Esophagus muscularis mucosa (tissue), 4 donors: Measurements from ENCODE around the gene USP47.

Experiments used
- CTCF ChIP-seq, 3 experiments: fragments of 200-600 bp in 2 of 3; fragments of 450-650 bp in 1 of 3; sonication (generic) in 2 of 3; IDR thresholded peaks; one replicate each; pipeline ENCODE4 v1.5.1; 2017 to 2019; ENCODE audit warnings: antibody characterized with exemption in 3 of 3, mild to moderate bottlenecking in 2 of 3, moderate library complexity in 1 of 3
- EP300 ChIP-seq: sonication (generic); formaldehyde crosslinking; IDR thresholded peaks from one replicate; pipeline ENCODE4 v1.6.1; 2017; ENCODE audit warnings: antibody characterized with exemption
- POLR2A ChIP-seq: fragments of 450-650 bp; IDR thresholded peaks from one replicate; pipeline ENCODE4 v1.6.1; 2017; ENCODE audit warnings: antibody characterized with exemption, moderate library complexity, mild to moderate bottlenecking, low read depth
- POLR2AphosphoS5 ChIP-seq, 2 donors: sonication (generic); formaldehyde crosslinking; IDR thresholded peaks; one replicate each; pipeline ENCODE4 v1.6.1; 2017; ENCODE audit warnings: antibody characterized with exemption in 2 of 2

- TF ChIP-seq POLR2A (no peak), CTCF (IDR thresholded peaks at IDR 0.05) (no peak), POLR2AphosphoS5 (IDR thresholded peaks at IDR 0.05) (no peak), EP300 (no peak)
These were observed 48.7 kb upstream of the USP47 start for GRCh38 chr11:11793073-11793472.
